ENCODE data around the gene JMJD8. TPM values are rescaled to one million over a fixed set of nuclear protein-coding genes. Genes with fewer than 3 reads are reported as not detected.

Gene JMJD8
- total RNA-seq, 2 experiments from 2014 or later = 30.5 to 37.1 TPM

- CTCF ChIA-PET = interaction anchor here (1.2 kb wide), 1 partner anchor 278 kb away, joined by 3 read pairs; no protein-coding TSS in a partner anchor
- no peak for ATAC-seq
- H3K27ac Mint-ChIP-seq = no peak overlapping the region
- peaks cover 4% of the 10 kb centered on the region for H3K36me3 Mint-ChIP-seq
- DNase-seq = no peak
- peaks cover 2% of the 10 kb centered on the region for H3K9me3 Mint-ChIP-seq (ENCODE audit: low read depth)
- peaks cover 36% of the 10 kb centered on the region for H3K4me1 Mint-ChIP-seq
- H3K27me3 Mint-ChIP-seq = peaks cover 4% of the 10 kb centered on the region
- H3K4me3 Mint-ChIP-seq = no peak overlapping the region
Measured at GRCh38 chr16:687499-687898, 3.4 kb upstream of the JMJD8 start.

GRCh38 chr16:686459-687260, 2.5 kb upstream of the JMJD8 start:
- H3K9me3 Mint-ChIP-seq (ENCODE audit: low read depth) = no peaks in the 10 kb centered on the region
- ATAC-seq (no peak), DNase-seq (no peak)
- H3K27me3 Mint-ChIP-seq = no peaks in the 10 kb centered on the region
- H3K27ac Mint-ChIP-seq = no peak overlapping the region
- H3K4me3 Mint-ChIP-seq = no peak overlapping the region
- CTCF ChIA-PET = interaction anchor here (0.5 to 1.4 kb wide), 4 partner anchors 10 to 278 kb away, joined by 3 to 4 read pairs (median 3); no protein-coding TSS in a partner anchor
- peaks cover 42% of the 10 kb centered on the region for H3K4me1 Mint-ChIP-seq
- H3K36me3 Mint-ChIP-seq = peaks cover 6% of the 10 kb centered on the region

- H3K36me3 Mint-ChIP-seq = peaks cover 7% of the 10 kb centered on the region
- no peak overlapping the region for H3K4me3 Mint-ChIP-seq
- no peak for DNase-seq
- no peak overlapping the region for H3K27ac Mint-ChIP-seq
- no peaks in the 10 kb centered on the region for H3K27me3 Mint-ChIP-seq
- no peak for ATAC-seq
- no peaks in the 10 kb centered on the region for H3K9me3 Mint-ChIP-seq (ENCODE audit: low read depth)
- H3K4me1 Mint-ChIP-seq = peaks cover 46% of the 10 kb centered on the region
- CTCF ChIA-PET = interaction anchor here (0.5 to 1.4 kb wide), 3 partner anchors 11 to 49 kb away, joined by 3 to 4 read pairs (median 3); no protein-coding TSS in a partner anchor
Measured at GRCh38 chr16:685967-686366, 1.8 kb upstream of the JMJD8 start.

GRCh38 chr16:684961-685696, 995 bp upstream of the JMJD8 start:
- no peak overlapping the region for H3K27ac Mint-ChIP-seq
- H3K27me3 Mint-ChIP-seq = no peaks in the 10 kb centered on the region
- no peak overlapping the region for H3K4me3 Mint-ChIP-seq
- CTCF ChIA-PET = interaction anchor here (1.1 to 1.4 kb wide), 4 partner anchors 11 to 48 kb away, joined by 3 to 4 read pairs (median 4); partner anchors contain the start of gene RHOT2
- DNase-seq (no peak), ATAC-seq (no peak)
- H3K36me3 Mint-ChIP-seq = peaks cover 7% of the 10 kb centered on the region
- peaks cover 43% of the 10 kb centered on the region for H3K4me1 Mint-ChIP-seq
- no peaks in the 10 kb centered on the region for H3K9me3 Mint-ChIP-seq (ENCODE audit: low read depth)

GRCh38 chr16:683396-684070, 601 bp downstream of the JMJD8 start:
- Mint-ChIP-seq H3K9me3 (ENCODE audit: low read depth) (no peaks in the 10 kb centered on the region), H3K4me3 (peak overlapping the region; percentile 66), H3K27me3 (no peaks in the 10 kb centered on the region), H3K36me3 (peaks cover 7% of the 10 kb centered on the region), H3K27ac (peak overlapping the region; percentile 73), H3K4me1 (peaks cover 36% of the 10 kb centered on the region)
- ATAC-seq = no peak
- no peak for DNase-seq
- CTCF ChIA-PET = interaction anchor here (1.1 to 1.2 kb wide), 2 partner anchors 14 to 15 kb away, joined by 3 to 4 read pairs; partner anchors contain the start of gene RHOT2

- Mint-ChIP-seq H3K9me3 (ENCODE audit: low read depth) (no peaks in the 10 kb centered on the region), H3K27me3 (no peaks in the 10 kb centered on the region), H3K4me1 (peaks cover 36% of the 10 kb centered on the region), H3K4me3 (peak overlapping the region; percentile 66), H3K27ac (peak overlapping the region; percentile 73), H3K36me3 (peaks cover 7% of the 10 kb centered on the region)
- CTCF ChIA-PET = interaction anchor here (1.0 to 2.4 kb wide), 3 partner anchors 13 to 103 kb away, joined by 3 to 9 read pairs (median 4); partner anchors contain the start of gene RHOT2
- ATAC-seq (no peak), DNase-seq (no peak)
Measured at GRCh38 chr16:682493-683395, 1.4 kb downstream of the JMJD8 start.

- DNase-seq = no peak
- ATAC-seq = no peak
- no peaks in the 10 kb centered on the region for H3K9me3 Mint-ChIP-seq (ENCODE audit: low read depth)
- CTCF ChIA-PET = interaction anchor here (0.9 to 2.4 kb wide), 4 partner anchors 13 to 103 kb away, joined by 3 to 9 read pairs (median 4); partner anchors contain the start of gene RHOT2
- H3K36me3 Mint-ChIP-seq = peaks cover 4% of the 10 kb centered on the region
- H3K4me3 Mint-ChIP-seq = peak overlapping the region; percentile 78
- peaks cover 34% of the 10 kb centered on the region for H3K4me1 Mint-ChIP-seq
- peaks cover 2% of the 10 kb centered on the region for H3K27me3 Mint-ChIP-seq
- H3K27ac Mint-ChIP-seq = no peak overlapping the region
Measured at GRCh38 chr16:681746-682427, 2.2 kb downstream of the JMJD8 start.

- peak overlapping the region; percentile 68 for H3K27ac Mint-ChIP-seq
- H3K4me3 Mint-ChIP-seq = peak overlapping the region; percentile 78
- no peak for DNase-seq
- peaks cover 4% of the 10 kb centered on the region for H3K36me3 Mint-ChIP-seq
- H3K4me1 Mint-ChIP-seq = peaks cover 34% of the 10 kb centered on the region
- no peak for ATAC-seq
- no peaks in the 10 kb centered on the region for H3K9me3 Mint-ChIP-seq (ENCODE audit: low read depth)
- H3K27me3 Mint-ChIP-seq = peaks cover 6% of the 10 kb centered on the region
- CTCF ChIA-PET = interaction anchor here (0.8 to 2.4 kb wide), 7 partner anchors 13 to 102 kb away, joined by 3 to 9 read pairs (median 4); partner anchors contain the start of genes ANTKMT and RHOT2
Measured at GRCh38 chr16:680967-681745, 3.0 kb downstream of the JMJD8 start.

- DNase-seq (no peak), ATAC-seq (no peak)
- Mint-ChIP-seq H3K9me3 (ENCODE audit: low read depth) (no peaks in the 10 kb centered on the region), H3K27me3 (peaks cover 6% of the 10 kb centered on the region), H3K4me3 (peak overlapping the region; percentile 78), H3K4me1 (peaks cover 34% of the 10 kb centered on the region), H3K27ac (peak overlapping the region; percentile 68), H3K36me3 (peaks cover 4% of the 10 kb centered on the region)
- CTCF ChIA-PET = interaction anchor here (0.7 to 2.4 kb wide), 6 partner anchors 9 to 101 kb away, joined by 3 to 9 read pairs (median 4); partner anchors contain the start of genes ANTKMT and RHOT2
Measured at GRCh38 chr16:680625-680945, 3.5 kb downstream of the JMJD8 start.

- ATAC-seq = peak; percentile 50
- H3K27me3 Mint-ChIP-seq = peaks cover 10% of the 10 kb centered on the region
Measured at GRCh38 chr16:679814-680624, 4.1 kb downstream of the JMJD8 start, which contains the start of gene STUB1. STUB1 (plus strand) TSS chr16:680410; CDS start chr16:680526, 116 bp downstream.

More at GRCh38 chr16:679814-680624, 4.1 kb downstream of the JMJD8 start, which contains the start of gene STUB1:
- Mint-ChIP-seq H3K9me3 (ENCODE audit: low read depth) (no peaks in the 10 kb centered on the region), H3K36me3 (peaks cover 4% of the 10 kb centered on the region), H3K4me1 (peaks cover 35% of the 10 kb centered on the region), H3K4me3 (peak within 1 kb of the TSS; percentile 78), H3K27ac (peak within 1 kb of the TSS; percentile 82)
- CTCF ChIA-PET = interaction anchor here (0.7 to 2.4 kb wide), 8 partner anchors 10 to 101 kb away, joined by 3 to 9 read pairs (median 4); partner anchors contain the start of genes ANTKMT and RHOT2
- peak; percentile 93 for DNase-seq
